A673 (cell line): Measurements from ENCODE around the gene SRD5A3. TPM values are rescaled to one million over a fixed set of nuclear protein-coding genes. Genes with fewer than 3 reads are reported as not detected.

Experiments used
- BruUV-seq: library from RNA; stranded (reverse); fragments of 400-500 nt; replicated peaks from 2 replicates; lab custom pipeline; 2021; lab: Mats Ljungman, UMichigan
- CTCF ChIA-PET: fragments of 300-600 bp; sonication (Branson Sonifier 250); formaldehyde crosslinking; loops from one replicate; lab custom pipeline; 2022; ENCODE audit warnings: antibody characterized with exemption; lab: Charles Lee
- POLR2A ChIA-PET: fragments of 300-600 bp; sonication (Branson Sonifier 250); formaldehyde crosslinking; loops from one replicate; lab custom pipeline; 2022; ENCODE audit warnings: antibody characterized with exemption; ENCODE audit not compliant: low non-redundant PET; lab: Charles Lee
- DNase-seq: peaks from one replicate; pipeline ENCODE4 v3.0.0-alpha.2; 2015; ENCODE audit warnings: low spot score
- H3K27ac ChIP-seq: fragments of 200-600 bp; sonication (generic); 2 replicates; pipeline ENCODE4 v1.5.1; 2016; ENCODE audit warnings: mixed run types, low read depth, mild to moderate bottlenecking, mixed read lengths, antibody characterized with exemption, low read length; ENCODE audit not compliant: poor library complexity, severe bottlenecking
- H3K27me3 ChIP-seq: fragments of 200-600 bp; sonication (generic); replicated peaks from 2 replicates; pipeline ENCODE4 v1.6.1; 2017; ENCODE audit warnings: mixed run types, low read depth, mild to moderate bottlenecking, mixed read lengths, antibody characterized with exemption, low read length; ENCODE audit not compliant: insufficient read depth, poor library complexity
- H3K36me3 ChIP-seq: fragments of 200-600 bp; sonication (generic); 2 replicates; pipeline ENCODE4 v1.6.1; 2016; ENCODE audit warnings: mixed run types, mild to moderate bottlenecking, mixed read lengths, antibody characterized with exemption, low read length; ENCODE audit not compliant: insufficient read depth, poor library complexity, severe bottlenecking
- H3K4me1 ChIP-seq: fragments of 200-600 bp; sonication (generic); 2 replicates; pipeline ENCODE4 v1.6.1; 2017; ENCODE audit warnings: mixed run types, mild to moderate bottlenecking, mixed read lengths, antibody characterized with exemption, low read length; ENCODE audit not compliant: insufficient read depth, poor library complexity, severe bottlenecking
- H3K4me3 ChIP-seq: fragments of 200-600 bp; sonication (generic); 2 replicates; pipeline ENCODE4 v1.5.1; 2016; ENCODE audit warnings: low read depth, mixed run types, mild to moderate bottlenecking, mixed read lengths, low read length; ENCODE audit not compliant: poor library complexity, severe bottlenecking
- H3K9me3 ChIP-seq: fragments of 200-600 bp; sonication (generic); 2 replicates; pipeline ENCODE4 v1.6.1; 2016; ENCODE audit warnings: mixed run types, low read depth, mild to moderate bottlenecking, mixed read lengths, antibody characterized with exemption, low read length; ENCODE audit not compliant: poor library complexity, severe bottlenecking
- EZH2 ChIP-seq: fragments of 200-600 bp; sonication (generic); IDR thresholded peaks from 2 replicates; pipeline ENCODE4 v1.6.1; 2017; ENCODE audit warnings: borderline replicate concordance, low read depth, mild to moderate bottlenecking, mixed read lengths, antibody characterized with exemption, low read length; ENCODE audit not compliant: poor library complexity, severe bottlenecking
- intact Hi-C: fragments of 100-400 bp; cut with micrococcal nuclease; formaldehyde crosslinking; loops from one replicate; pipeline ENCODE4 v1.10.0; 2022; ENCODE audit not compliant: unreplicated experiment
- total RNA-seq: library from RNA; stranded (reverse); gene quantifications from 2 replicates; pipeline ENCODE4 v1.2.3, GENCODE V29; 2021
- TF ChIP-seq, protein P1 (sequence below): fragments of 300-800, 200-600 bp; sonication (generic); conservative IDR thresholded peaks from 2 replicates; pipeline ENCODE4 v1.5.1; 2017; ENCODE audit warnings: low read depth, mild to moderate bottlenecking, antibody characterized with exemption, low read length, moderate library complexity, mixed read lengths

SRD5A3 gene
- total RNA-seq, 1 experiment from 2014 or later: 48.1 TPM

DNA sequence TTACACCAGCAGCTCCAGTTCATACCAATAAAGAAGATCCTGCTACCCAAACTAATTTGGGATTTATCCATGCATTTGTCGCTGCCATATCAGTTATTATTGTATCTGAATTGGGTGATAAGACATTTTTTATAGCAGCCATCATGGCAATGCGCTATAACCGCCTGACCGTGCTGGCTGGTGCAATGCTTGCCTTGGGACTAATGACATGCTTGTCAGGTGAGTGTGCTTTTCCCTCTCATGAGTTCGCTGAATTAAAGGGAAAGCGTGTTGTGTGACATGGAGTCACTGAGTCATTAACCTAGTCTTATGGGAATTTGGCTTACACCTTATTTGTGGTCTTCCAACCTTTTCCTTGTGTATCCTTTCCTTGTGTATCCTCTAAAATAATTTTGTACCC is 65.6 kb downstream of the SRD5A3 start:
- CTCF ChIA-PET: no interaction called here
- TF ChIP-seq, protein P1, sequence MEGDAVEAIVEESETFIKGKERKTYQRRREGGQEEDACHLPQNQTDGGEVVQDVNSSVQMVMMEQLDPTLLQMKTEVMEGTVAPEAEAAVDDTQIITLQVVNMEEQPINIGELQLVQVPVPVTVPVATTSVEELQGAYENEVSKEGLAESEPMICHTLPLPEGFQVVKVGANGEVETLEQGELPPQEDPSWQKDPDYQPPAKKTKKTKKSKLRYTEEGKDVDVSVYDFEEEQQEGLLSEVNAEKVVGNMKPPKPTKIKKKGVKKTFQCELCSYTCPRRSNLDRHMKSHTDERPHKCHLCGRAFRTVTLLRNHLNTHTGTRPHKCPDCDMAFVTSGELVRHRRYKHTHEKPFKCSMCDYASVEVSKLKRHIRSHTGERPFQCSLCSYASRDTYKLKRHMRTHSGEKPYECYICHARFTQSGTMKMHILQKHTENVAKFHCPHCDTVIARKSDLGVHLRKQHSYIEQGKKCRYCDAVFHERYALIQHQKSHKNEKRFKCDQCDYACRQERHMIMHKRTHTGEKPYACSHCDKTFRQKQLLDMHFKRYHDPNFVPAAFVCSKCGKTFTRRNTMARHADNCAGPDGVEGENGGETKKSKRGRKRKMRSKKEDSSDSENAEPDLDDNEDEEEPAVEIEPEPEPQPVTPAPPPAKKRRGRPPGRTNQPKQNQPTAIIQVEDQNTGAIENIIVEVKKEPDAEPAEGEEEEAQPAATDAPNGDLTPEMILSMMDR: no peak
- TF ChIP-seq EZH2: no peak
- POLR2A ChIA-PET: no interaction called here
- BruUV-seq: no TSS peak
- Histone ChIP-seq H3K4me1 (peaks cover 7% of the 10 kb centered on the region), H3K27me3 (no peaks in the 10 kb centered on the region), H3K9me3 (no peaks in the 10 kb centered on the region), H3K4me3 (no peak overlapping the region), H3K27ac (no peak overlapping the region), H3K36me3 (no peaks in the 10 kb centered on the region)
- intact Hi-C loops: no loop called here
- DNase-seq: no peak

DNA sequence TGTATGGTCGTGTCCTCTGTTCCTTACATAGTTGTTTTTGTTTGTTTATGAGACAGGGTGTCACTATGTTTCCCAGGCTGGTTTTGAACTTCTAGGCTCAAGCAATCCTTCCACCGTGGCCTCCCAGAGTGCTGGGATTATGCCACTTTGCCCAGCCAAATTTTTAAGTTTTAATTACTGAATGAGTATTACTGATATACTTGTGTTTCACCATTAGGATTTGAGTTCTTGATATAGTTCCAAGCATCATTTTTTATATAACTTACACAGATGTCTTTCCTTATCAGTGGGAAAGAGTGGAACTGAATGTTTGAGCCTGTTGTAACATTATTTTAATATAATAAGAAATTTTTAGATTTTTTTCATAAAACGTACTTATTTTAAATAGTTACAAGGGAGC is 70.1 kb downstream of the SRD5A3 start:
- Histone ChIP-seq H3K4me1 (peaks cover 15% of the 10 kb centered on the region), H3K9me3 (no peaks in the 10 kb centered on the region), H3K4me3 (no peak overlapping the region), H3K27ac (no peak overlapping the region), H3K36me3 (peaks cover 4% of the 10 kb centered on the region), H3K27me3 (no peaks in the 10 kb centered on the region)
- POLR2A ChIA-PET: interaction anchor here (0.5 kb wide), 1 partner anchor 128 kb away, joined by 6 read pairs; no protein-coding TSS in a partner anchor
- BruUV-seq: no TSS peak
- intact Hi-C loops: no loop called here
- TF ChIP-seq, protein P1: no peak
- TF ChIP-seq EZH2: no peak
- CTCF ChIA-PET: no interaction called here
- no peak for DNase-seq

Other genes starting within 250 kb of the SRD5A3 start
- gene KDR, start 220.6 kb upstream of the SRD5A3 start, total RNA-seq: 0.42 and 0.47 TPM in 2 replicates
- 33.5 and 34.7 TPM in 2 replicates for gene TMEM165, start 49.7 kb downstream of the SRD5A3 start, total RNA-seq
- 14.9 TPM in 2 replicates for gene CLOCK, start 200.7 kb downstream of the SRD5A3 start, total RNA-seq
- not detected in 2 replicates for gene PDCL2, start 246.0 kb downstream of the SRD5A3 start, total RNA-seq